Heart left ventricle (tissue), 16 donors: ENCODE data around the gene CCDC195. TPM values are rescaled to one million over a fixed set of nuclear protein-coding genes. Genes with fewer than 3 reads are reported as not detected.

Experiments used
- ATAC-seq, 4 donors: fragments of 200-7000 bp; cut with Tn5 transposase; one replicate each; pipeline ENCODE4 v1.9.1; 2020 to 2022; ENCODE audit warnings: moderate library complexity in 4 of 4, mild to moderate bottlenecking in 3 of 4, moderate number of reproducible peaks in 1 of 4
- DNase-seq, 5 donors: peaks; one replicate each; pipeline ENCODE4 v3.0.0-alpha.2; 2020
- H3K27ac ChIP-seq, 12 donors: fragments of 200-600 bp; sonication (generic) in 4 of 12; one replicate each; pipeline versions ENCODE4 v1.5.0 to v1.8.0; 2016 to 2022; ENCODE audit warnings: mild to moderate bottlenecking in 2 of 12
- H3K27me3 ChIP-seq, 9 donors: fragments of 200-600 bp; sonication (generic) in 2 of 9; one replicate each; pipeline versions ENCODE4 v1.5.1 to v1.8.0; 2016 to 2022; ENCODE audit warnings: mild to moderate bottlenecking in 3 of 9
- H3K36me3 ChIP-seq, 9 donors: fragments of 200-600 bp; sonication (generic) in 2 of 9; one replicate each; pipeline versions ENCODE4 v1.5.0 to v1.8.0; 2018 to 2022; ENCODE audit warnings: mild to moderate bottlenecking in 2 of 9
- H3K4me1 ChIP-seq, 12 donors: fragments of 200-600 bp; sonication (generic) in 4 of 12; one replicate each; pipeline versions ENCODE4 v1.5.0 to v1.8.0; 2016 to 2022; ENCODE audit warnings: mild to moderate bottlenecking in 3 of 12
- H3K4me3 ChIP-seq, 12 donors: fragments of 200-600 bp; sonication (generic) in 4 of 12; one replicate each; pipeline versions ENCODE4 v1.5.0 to v1.8.0; 2017 to 2022; ENCODE audit warnings: mild to moderate bottlenecking in 9 of 12, moderate library complexity in 4 of 12
- H3K9me3 ChIP-seq, 12 donors: fragments of 200-600 bp; sonication (generic) in 4 of 12; one replicate each; pipeline versions ENCODE4 v1.5.0 to v1.8.0; 2016 to 2022; ENCODE audit warnings: mild to moderate bottlenecking in 1 of 12
- CTCF ChIP-seq, 12 donors: fragments of 200-600 bp; sonication (generic) in 4 of 12; IDR thresholded peaks; one replicate each; pipeline versions ENCODE4 v1.5.0 to v1.8.0; 2018 to 2022; ENCODE audit warnings: antibody characterized with exemption in 12 of 12, mild to moderate bottlenecking in 5 of 12
- POLR2A ChIP-seq, 2 donors: fragments of 450-650 bp; IDR thresholded peaks; one replicate each; pipeline ENCODE4 v1.6.1; 2017; ENCODE audit warnings: antibody characterized with exemption in 2 of 2, mild to moderate bottlenecking in 2 of 2, moderate library complexity in 2 of 2
- WGBS, 4 donors: extraction: QIAGEN DNeasy Blood & Tissue Kit in 2 of 4; methylation state at CpG; one replicate each; pipeline versions ENCODE4 v1.1.5 to v1.1.7; 2013 to 2018; 5-methylcytosine and 5-hydroxymethylcytosine counted together
- intact Hi-C, 10 donors: fragments of 100-400 bp; cut with DNase I; formaldehyde crosslinking; loops; one replicate each; pipeline versions ENCODE4 v1.11.1 to v1.14.2; 2022
- polyA plus RNA-seq, 2 donors: library from polyadenylated mRNA; stranded (reverse); fragments of 200-250 nt; gene quantifications; one replicate each; pipeline ENCODE4 v1.2.3, GENCODE V29; 2013
- total RNA-seq, 9 donors: library from RNA; depleted of rRNA in 2 of 9; stranded (reverse); fragments of >200 nt in 2 of 9; fragmentation: NEBNext Ultra II Directional in 3 of 9; extraction: Animal tissue kit (Norgen Biotek cat#: 25700) in 3 of 9; gene quantifications; one replicate each; pipeline versions ENCODE4 v1.1.0 to v1.2.4, GENCODE V29; 2016 to 2023
- donor health status: ischemic (EF 13 %, LVEDD 7.1; RV severe dilation, severe dysfunction).
- donor health status: healthy with polysubstance abuse.
- donor health status: DM: no; HTN: yes; CAD: no.
- donor health status: DM: no; HTN: no; CAD: no.
- donor health status: ischemic (EF 25% LVEDD 6.9; RV normal size, moderate dysfunction).
- donor health status: ischemic (EF 25% LVEDD 5.7; RV mildly dilated, moderate dysfunction).
- donor health status: healthy.
- donor health status: DM: yes; HTN: yes; CAD: no.
- donor health status: ischemic (EF 35%, LVEDD 5.7; RV mildly dilated, moderate dysfunction).
- donor health status: nonischemic (EF 11% LVEDD 7.7; RV severe dilation, severe dysfunction).
- donor health status: DM: yes; HTN: yes; CAD: no.
- donor health status: PGD.
- donor health status: ischemic (EF 29% LVEDD 5.4; RV normal size, mild dysfunction).
- donor health status: nonischemic (EF 23%, LVEDD 6.1; RV moderate dilation, normal function).

Gene CCDC195
- total and polyA plus RNA-seq, 11 donors: not detected

- H3K4me3 ChIP-seq: no peak overlapping the region
- no peak for ATAC-seq
- H3K27me3 ChIP-seq: peaks cover 0 to 7% (median 0%) of the 10 kb centered on the region in 9 donors
- TF ChIP-seq CTCF (IDR thresholded peaks at IDR 0.05) (no peak), POLR2A (IDR thresholded peaks at IDR 0.05) (no peak)
- no peaks in the 10 kb centered on the region for H3K36me3 ChIP-seq
- no peak for DNase-seq
- intact Hi-C loops: loop anchor here in 2 of 10 donors (10.0 kb wide), 2 partner anchors 203 to 213 kb away; no protein-coding TSS in a partner anchor
- no peak overlapping the region for H3K27ac ChIP-seq
- peaks cover 0 to 9% (median 0%) of the 10 kb centered on the region in 12 donors for H3K9me3 ChIP-seq
- WGBS, 4 donors: 78 to 88% (median 82%) methylated on average over 4 to 5 of the region's 5 CpGs
- no peaks in the 10 kb centered on the region for H3K4me1 ChIP-seq
These were observed 58.8 kb downstream of the CCDC195 start for GRCh38 chr2:224657349-224657748.

GRCh38 chr2:224655006-224655537 is 61.1 kb downstream of the CCDC195 start:
- intact Hi-C loops: loop anchor here in 2 of 10 donors (10.0 kb wide), 2 partner anchors 200 to 210 kb away; no protein-coding TSS in a partner anchor
- Histone ChIP-seq H3K27ac (no peak overlapping the region), H3K4me3 (no peak overlapping the region), H3K9me3 (peaks cover 0 to 9% (median 0%) of the 10 kb centered on the region in 12 donors), H3K4me1 (peaks cover 0 to 3% (median 0%) of the 10 kb centered on the region in 12 donors), H3K36me3 (no peaks in the 10 kb centered on the region), H3K27me3 (peaks cover 0 to 8% (median 0%) of the 10 kb centered on the region in 9 donors)
- ATAC-seq (no peak), DNase-seq (no peak)
- no peak for TF ChIP-seq POLR2A (IDR thresholded peaks at IDR 0.05)
- no peak for TF ChIP-seq CTCF (IDR thresholded peaks at IDR 0.05)
- WGBS, 4 donors: 89 to 96% (median 92%) methylated on average over 5 to 26 of the region's 26 CpGs

Other genes starting within 250 kb of the CCDC195 start
- 10 to 100 TPM; 54.6 to 82.7 (median 71.5) TPM for gene CUL3, start 131.0 kb downstream of the CCDC195 start, total RNA-seq
- 10 to 100 TPM; 81.3 to 87.0 TPM for gene CUL3, start 131.0 kb downstream of the CCDC195 start, polyA plus RNA-seq